HG03442 (cell line): Measurements from ENCODE around the gene EBP.
"Not testable (repeated sequence)": the region's sequence is repeated elsewhere in the genome, so short reads cannot be mapped to it uniquely, and the experiment has no call there.

Experiments used
- ATAC-seq: cut with Tn5 transposase; IDR thresholded peaks from one replicate; pipeline ENCODE4 v1.9.1; 2021; ENCODE audit warnings: mild to moderate bottlenecking, moderate library complexity; ENCODE audit not compliant: unreplicated experiment

Gene EBP

DNA sequence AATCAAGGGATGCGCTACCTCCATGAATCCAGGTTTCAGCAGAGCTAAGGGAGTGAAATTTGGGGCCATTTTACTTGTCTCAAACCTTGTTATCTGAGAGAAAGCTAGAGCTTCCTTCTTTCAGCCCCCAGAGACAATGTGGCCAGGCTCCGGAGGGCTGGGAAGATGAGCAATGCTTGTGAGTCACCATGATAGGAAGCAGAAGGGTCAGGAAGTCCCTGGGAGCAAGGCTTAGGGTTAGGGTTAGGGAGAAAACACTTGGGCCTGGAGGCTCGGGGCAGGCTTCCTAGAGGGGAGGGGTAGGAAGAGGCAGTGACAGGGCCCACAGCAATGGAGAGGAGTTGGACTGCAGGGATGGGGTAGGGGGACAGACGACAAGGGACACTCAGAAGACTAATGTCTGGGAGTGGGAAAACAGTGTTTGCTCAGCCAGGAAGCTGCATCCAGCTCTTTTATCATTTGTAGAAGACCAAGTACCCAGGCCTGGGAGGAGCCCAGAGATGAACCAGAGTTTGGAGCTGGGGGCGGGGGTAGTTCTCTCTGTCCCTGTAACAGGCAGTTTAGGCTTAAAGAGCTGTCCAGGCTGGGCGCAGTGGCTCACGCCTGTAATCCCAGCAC lies 29.2 kb upstream of the EBP start:
- no peak for ATAC-seq

DNA sequence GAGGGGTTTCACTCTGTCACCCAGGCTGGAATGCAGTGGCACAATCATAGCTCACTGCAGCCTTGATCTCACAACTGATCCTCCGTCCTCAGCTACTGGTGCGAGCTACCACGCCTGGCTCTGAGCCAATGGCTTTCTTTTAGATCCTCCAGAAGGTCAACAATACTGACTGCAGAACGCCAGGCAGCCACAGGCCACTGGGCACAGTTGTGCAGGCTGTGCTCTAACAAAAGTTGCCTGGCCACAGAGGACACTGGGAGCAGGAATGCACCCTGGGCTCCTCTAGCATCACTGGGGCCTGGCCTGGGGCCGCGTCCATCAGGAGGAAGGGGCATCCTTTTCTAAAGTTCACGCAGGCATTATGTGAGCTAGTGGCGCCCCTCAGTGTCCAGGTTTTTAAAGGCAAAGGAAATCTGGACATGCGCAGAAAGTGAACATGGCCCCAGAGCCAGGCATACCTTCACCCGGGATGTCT lies 27.7 kb upstream of the EBP start:
- no peak for ATAC-seq

- no peak for ATAC-seq
Observed at GRCh38 chrX:48496660-48497059, 24.9 kb upstream of the EBP start.

- no peak for ATAC-seq
Observed at GRCh38 chrX:48497871-48498270, 23.7 kb upstream of the EBP start.

- ATAC-seq: no peak
Observed at GRCh38 chrX:48498374-48498809, 23.2 kb upstream of the EBP start.

GRCh38 chrX:48504261-48504660 lies 17.3 kb upstream of the EBP start:
- no peak for ATAC-seq

DNA sequence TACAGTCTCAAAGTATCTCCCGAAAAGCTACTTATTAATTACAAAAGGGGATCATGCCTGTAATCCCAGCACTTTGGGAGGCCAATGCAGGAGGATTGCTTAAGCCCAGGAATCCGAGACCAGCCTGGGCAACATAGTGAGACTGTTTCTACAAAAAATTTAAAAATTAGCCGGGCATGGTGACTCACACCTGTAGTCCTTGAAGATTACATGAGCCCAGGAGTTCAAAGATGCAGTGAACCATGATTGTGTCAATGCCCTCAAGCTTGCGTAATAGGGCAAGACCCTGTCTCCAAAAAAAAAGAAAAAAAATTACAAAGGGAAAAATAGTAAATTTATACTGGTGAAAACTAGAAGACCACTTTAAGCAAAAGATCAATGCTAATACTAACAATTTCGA lies 16.1 kb upstream of the EBP start:
- no peak for ATAC-seq

DNA sequence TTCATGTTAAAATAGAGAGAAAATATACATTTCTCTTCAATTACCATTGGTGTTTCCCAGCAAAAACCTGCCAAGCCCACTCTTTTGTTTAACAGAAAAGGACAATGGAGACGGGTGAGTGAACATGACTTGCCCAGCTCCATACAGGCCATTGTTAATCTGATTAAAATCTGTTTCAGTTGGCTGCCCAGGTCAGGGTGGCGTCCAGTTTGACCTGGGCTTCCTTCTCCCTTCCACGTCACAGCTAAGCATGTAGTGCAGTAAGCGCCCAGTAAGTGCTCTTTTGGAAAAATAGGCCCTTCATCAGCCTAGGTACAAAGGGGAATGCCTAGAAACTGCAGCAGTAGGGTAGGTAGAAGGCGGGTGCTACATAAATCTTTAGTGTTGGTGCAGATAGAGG lies 14.4 kb upstream of the EBP start:
- no peak for ATAC-seq

DNA sequence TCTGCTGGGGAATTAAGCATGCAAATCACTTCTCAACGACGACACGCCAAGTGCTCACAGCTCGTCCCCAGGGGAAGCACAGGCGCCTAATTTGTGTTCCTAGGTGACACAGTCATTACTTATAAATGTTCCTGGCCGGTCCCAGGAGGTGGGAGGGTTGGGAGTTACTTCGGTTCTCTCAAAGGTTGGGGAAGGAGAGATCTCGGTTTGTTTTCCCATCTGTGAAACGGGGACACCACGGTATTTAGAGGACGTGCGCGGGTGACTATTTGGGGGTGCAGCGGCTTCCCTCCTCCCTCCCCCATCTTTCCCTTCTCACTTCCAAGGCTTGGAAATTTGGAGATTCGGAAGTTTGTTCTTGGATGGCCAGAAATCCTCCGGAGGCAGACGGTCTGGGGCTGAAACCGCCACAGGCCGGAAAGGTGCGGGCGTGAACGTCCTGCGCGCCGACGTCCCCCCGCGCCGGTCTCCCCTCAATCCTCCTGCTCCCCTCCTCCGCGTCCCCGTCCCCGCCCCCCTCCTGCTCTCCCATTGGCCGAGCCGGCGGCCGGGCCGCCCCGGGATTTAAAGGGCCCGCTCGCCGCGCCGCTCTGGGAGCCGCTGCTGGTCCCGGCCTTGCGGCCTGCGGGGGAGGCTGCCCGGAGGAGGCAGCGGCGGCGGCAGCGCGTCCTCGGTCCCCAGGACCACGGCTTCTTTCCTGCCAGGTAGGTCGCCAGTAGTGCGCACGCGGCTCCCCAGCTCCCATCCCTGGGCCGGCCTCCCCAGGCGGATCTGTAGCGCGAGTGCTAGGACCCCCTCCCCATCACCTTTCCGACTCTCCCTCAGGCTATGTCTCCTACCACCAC lies 13.0 kb upstream of the EBP start, which contains the start of gene PORCN:
TSS of gene PORCN (plus strand) at position 593 of the 845 bp plus-strand sequence. CDS start 829 bp downstream, outside the sequence.
- peak; percentile 83 for ATAC-seq

- ATAC-seq: no peak
Observed at GRCh38 chrX:48509245-48509590, 12.4 kb upstream of the EBP start.

DNA sequence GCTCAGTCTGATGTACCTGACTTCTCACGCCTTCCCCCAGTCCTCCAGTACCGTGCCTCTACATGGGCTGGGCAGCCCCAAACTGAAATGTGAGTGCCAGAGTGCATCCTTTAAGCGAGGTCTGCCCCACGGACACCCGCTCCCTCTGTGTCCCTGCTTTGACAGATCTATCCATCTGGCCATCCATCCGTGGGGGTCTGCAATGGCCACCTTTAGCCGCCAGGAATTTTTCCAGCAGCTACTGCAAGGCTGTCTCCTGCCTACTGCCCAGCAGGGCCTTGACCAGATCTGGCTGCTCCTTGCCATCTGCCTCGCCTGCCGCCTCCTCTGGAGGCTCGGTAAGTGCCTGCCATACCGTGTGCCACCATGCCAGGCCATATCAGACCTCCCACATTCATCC lies 12.0 kb upstream of the EBP start:
- no peak for ATAC-seq

DNA sequence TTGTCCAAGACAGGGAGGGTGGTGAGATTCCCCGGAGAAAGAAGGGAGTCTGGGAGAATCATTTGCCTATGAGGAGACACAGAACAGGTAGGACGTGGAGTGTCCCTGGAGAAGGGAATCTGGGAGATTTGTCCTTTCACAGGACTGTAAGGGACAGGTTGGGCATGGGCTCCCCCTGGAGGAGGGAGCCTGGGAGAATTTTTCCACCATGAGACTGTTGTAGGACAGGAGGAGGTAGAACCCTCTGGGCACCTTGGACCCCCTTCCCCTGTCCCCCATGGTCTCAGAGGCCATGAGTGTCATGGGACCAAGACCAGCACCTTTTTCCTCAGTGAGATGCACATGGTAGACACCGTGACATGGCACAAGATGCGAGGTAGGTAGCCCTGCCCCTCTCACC lies 10.0 kb upstream of the EBP start:
- no peak for ATAC-seq

DNA sequence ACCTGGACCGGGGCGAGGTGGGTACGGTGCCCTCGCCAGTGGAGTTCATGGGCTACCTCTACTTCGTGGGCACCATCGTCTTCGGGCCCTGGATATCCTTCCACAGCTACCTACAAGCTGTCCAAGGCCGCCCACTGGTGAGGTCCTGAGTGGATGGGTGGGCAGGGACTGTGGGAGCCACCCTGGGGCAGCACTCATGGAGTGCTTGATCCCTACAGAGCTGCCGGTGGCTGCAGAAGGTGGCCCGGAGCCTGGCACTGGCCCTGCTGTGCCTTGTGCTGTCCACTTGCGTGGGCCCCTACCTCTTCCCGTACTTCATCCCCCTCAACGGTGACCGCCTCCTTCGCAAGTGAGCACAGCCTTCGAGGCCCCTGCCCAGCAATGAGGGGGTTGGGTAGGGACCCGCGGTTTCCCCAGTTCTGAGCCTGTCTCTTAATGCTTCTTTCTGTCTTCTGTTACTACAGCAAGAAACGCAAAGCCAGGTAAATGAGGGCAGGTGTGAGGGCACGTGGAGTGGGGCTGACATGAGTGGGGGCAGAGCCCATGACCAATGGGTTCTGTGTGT lies 9.2 kb upstream of the EBP start:
- no peak for ATAC-seq

- no peak for ATAC-seq
Observed at GRCh38 chrX:48513670-48514069, 7.9 kb upstream of the EBP start.

- ATAC-seq: no peak
Observed at GRCh38 chrX:48514126-48514806, 7.3 kb upstream of the EBP start.

DNA sequence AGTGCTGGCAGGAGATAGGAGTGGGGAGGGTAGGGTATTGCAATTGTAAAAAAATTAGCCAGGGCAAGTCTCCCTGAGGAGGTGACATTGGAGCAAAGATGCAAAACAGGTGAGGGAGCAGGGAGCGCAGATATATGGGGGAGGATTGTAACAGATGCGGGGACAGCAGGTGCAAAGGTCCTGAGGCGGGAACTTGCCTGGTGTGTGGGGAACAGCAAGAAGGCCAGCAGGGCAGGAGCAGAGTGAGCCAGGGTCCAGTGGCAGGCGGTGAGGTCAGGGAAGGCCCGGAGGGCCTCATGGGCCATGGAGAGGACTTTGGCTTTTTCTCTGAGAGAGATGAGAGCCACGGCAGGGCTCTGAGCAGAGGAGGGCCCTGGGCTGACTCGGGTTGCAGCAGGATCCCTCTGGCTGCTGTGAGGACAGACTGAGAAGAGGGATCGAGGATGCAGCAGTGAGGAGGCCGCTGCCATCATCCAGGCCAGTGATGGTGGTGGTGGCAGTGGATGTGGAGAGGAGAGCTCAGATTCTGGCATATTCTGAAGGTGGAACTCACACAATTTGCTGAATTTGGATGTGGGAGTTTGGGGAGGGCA lies 6.6 kb upstream of the EBP start:
- ATAC-seq: no peak

DNA sequence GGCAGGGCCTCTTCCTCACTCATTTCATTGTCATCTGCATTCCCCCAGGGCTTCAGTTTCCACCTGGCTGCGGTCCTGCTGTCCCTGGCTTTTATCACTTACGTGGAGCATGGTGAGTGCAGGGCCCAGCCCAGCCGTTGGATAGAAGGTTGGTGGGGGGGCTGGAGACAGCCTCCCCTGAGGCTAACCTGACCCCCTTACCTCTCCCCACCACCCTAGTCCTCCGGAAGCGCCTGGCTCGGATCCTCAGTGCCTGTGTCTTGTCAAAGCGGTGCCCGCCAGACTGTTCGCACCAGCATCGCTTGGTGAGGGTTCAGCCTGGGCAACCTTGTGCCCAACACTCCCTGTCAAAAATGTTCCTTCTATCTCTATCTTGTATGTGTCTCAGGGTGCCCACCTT lies 5.8 kb upstream of the EBP start:
- ATAC-seq: no peak

DNA sequence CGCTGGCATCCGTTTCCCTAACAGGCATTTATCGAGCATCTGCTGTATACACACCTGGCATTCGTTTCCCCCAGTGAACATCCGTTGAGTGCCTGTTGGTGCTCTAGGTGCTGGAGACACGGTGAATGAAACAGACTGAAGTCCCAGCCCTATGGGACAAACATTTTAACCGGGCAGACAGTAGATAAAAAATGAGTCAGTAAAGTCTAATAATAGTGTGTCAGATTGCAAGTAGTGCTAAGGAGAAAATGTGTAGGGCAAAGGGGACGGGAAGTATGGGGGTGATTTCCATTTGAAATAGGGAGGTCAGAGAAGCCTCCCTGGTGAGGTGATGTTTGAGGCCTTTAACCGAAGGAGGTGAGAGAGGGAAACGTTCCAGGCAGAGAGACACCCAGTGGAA lies 5.3 kb upstream of the EBP start:
- ATAC-seq: no peak

GRCh38 chrX:48516987-48517386 lies 4.6 kb upstream of the EBP start:
- no peak for ATAC-seq

DNA sequence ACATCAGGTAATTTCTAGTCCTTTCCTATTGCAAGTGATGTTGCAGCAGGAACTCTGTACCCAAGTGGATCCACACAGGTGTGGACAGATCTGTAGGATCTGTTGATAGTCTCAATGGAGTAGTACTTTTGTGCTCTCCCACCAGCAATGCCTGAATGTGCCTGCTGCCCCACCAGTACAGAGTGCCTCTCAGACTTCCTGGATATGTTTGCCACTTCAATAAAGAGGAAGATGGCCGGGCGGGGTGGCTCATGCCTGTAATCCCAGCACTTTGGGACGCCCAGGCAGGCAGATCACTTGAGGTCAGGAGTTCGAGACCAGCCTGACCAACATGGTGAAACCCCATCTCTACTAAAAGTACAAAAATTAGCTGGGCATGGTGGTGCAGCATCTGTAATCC lies 2.1 kb upstream of the EBP start:
- ATAC-seq: not testable (repeated sequence)

- ATAC-seq: no peak
Observed at GRCh38 chrX:48520455-48520854, 1.2 kb upstream of the EBP start.
